ENCODE measurements around the gene PTPN4.

The PTPN4 gene

DNA sequence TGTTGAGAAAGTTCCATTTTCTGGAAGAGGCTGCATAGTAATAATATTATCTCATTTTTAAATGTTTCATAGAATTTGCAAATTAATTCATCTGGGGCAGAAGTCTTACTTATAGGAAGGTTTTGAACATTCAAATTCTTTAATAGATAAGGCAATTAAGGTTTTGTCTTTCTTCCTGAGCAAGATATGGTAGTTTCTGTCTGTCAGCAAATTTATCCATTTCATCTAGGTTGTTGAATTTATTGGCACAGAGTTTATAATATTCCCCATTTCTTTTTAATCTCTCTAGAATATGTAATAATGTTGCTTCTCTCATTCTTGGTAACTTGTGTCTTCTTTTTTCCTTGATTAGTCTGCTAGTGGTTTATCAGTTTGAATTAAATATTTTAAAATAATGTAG, 163.0 kb downstream of the PTPN4 start:
- Histone ChIP-seq H3K9ac (ENCODE audit: low read depth in 1 of 2, low read length in 2 of 2) (no peak overlapping the region), H3K9me3 (ENCODE audit: control insufficient read depth in 2 of 2, low read length in 2 of 2) (no peaks in the 10 kb centered on the region), H3K27ac (ENCODE audit: low read depth in 2 of 2, low read length in 2 of 2) (no peak overlapping the region), H3K4me1 (ENCODE audit: control insufficient read depth in 2 of 2, insufficient read depth in 2 of 2, low read length in 2 of 2) (no peaks in the 10 kb centered on the region), H3K36me3 (ENCODE audit: control insufficient read depth in 2 of 2, insufficient read depth in 2 of 2, low read length in 2 of 2) (no peaks in the 10 kb centered on the region), H3K4me3 (ENCODE audit: low read length in 2 of 2) (no peak overlapping the region), H3K27me3 (ENCODE audit: control insufficient read depth in 2 of 2, insufficient read depth in 2 of 2, low read length in 2 of 2) (no peaks in the 10 kb centered on the region)

DNA sequence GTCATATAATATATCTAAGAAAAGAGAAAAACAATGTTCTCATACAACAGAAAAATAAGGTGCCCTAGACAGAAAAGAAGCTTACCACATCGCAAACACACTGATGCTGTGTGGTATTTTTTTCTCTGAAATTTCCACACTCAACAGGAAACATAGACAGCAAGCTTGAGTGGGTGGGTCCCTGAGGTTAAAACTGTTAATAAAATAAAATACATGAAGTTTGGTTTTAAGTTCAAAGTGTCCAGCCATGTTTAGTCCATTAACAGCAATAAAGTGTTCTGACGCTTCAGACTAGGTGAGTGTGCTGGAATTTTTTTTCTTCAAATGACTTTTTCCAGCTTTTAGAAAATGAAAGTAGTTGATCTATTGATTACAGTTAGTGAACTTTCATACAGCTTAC, 169.8 kb downstream of the PTPN4 start:
- Histone ChIP-seq H3K4me3 (ENCODE audit: low read length in 2 of 2) (no peak overlapping the region), H3K9ac (ENCODE audit: low read depth in 1 of 2, low read length in 2 of 2) (no peak overlapping the region), H3K27ac (ENCODE audit: low read depth in 2 of 2, low read length in 2 of 2) (no peak overlapping the region), H3K27me3 (ENCODE audit: control insufficient read depth in 2 of 2, insufficient read depth in 2 of 2, low read length in 2 of 2) (no peaks in the 10 kb centered on the region), H3K4me1 (ENCODE audit: control insufficient read depth in 2 of 2, insufficient read depth in 2 of 2, low read length in 2 of 2) (no peaks in the 10 kb centered on the region), H3K36me3 (ENCODE audit: control insufficient read depth in 2 of 2, insufficient read depth in 2 of 2, low read length in 2 of 2) (peaks cover 0 to 7% of the 10 kb centered on the region in 2 donors), H3K9me3 (ENCODE audit: control insufficient read depth in 2 of 2, low read length in 2 of 2) (no peaks in the 10 kb centered on the region)

DNA sequence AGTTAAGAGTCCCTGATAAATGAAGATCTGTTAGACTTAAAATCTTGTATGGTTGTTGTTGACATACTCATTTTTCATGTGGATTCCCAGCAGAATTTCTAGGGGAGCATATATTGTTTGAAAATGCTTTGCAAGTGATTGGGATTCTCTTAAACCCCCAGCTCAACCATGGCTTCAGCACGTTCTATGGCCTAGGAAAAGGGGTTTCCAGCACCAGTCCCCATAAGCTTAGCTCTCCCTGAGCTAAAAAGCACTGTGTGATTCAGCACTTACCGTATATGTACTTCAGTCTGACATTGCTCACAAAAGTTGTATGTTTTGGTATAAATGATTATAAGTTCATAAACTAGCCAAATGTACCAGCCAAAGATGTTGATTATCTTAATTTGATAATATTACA, 173.1 kb downstream of the PTPN4 start:
- no peak overlapping the region for H3K4me3 ChIP-seq (ENCODE audit: low read length in 2 of 2)
- no peak overlapping the region for H3K27ac ChIP-seq (ENCODE audit: low read depth in 2 of 2, low read length in 2 of 2)
- no peak overlapping the region for H3K9ac ChIP-seq (ENCODE audit: low read depth in 1 of 2, low read length in 2 of 2)
- no peaks in the 10 kb centered on the region for H3K27me3 ChIP-seq (ENCODE audit: control insufficient read depth in 2 of 2, insufficient read depth in 2 of 2, low read length in 2 of 2)
- H3K9me3 ChIP-seq (ENCODE audit: control insufficient read depth in 2 of 2, low read length in 2 of 2), result no peaks in the 10 kb centered on the region
- no peaks in the 10 kb centered on the region for H3K4me1 ChIP-seq (ENCODE audit: control insufficient read depth in 2 of 2, insufficient read depth in 2 of 2, low read length in 2 of 2)
- H3K36me3 ChIP-seq (ENCODE audit: control insufficient read depth in 2 of 2, insufficient read depth in 2 of 2, low read length in 2 of 2), result peaks cover 0 to 15% of the 10 kb centered on the region in 2 donors

DNA sequence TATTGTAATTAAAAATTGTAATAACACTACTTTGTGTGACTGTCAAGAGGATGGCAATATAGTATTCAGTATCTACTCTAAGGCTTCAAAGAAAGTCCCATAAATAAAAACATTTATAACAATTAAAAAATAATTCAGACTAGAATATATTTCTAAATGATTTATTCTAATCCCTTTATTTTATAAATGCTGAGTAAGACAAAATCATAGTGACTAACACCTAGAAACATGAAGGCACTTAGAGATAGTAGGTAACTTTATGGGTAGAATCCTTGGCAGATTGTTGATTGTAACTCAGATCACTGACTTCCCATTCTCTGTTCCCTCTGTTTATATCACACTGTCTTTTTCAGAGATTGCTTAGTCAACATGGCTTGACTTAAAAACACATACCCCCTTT, 174.6 kb downstream of the PTPN4 start:
- no peak overlapping the region for H3K9ac ChIP-seq (ENCODE audit: low read depth in 1 of 2, low read length in 2 of 2)
- H3K4me1 ChIP-seq (ENCODE audit: control insufficient read depth in 2 of 2, insufficient read depth in 2 of 2, low read length in 2 of 2), result no peaks in the 10 kb centered on the region
- H3K27ac ChIP-seq (ENCODE audit: low read depth in 2 of 2, low read length in 2 of 2), result no peak overlapping the region
- peaks cover 0 to 15% of the 10 kb centered on the region in 2 donors for H3K36me3 ChIP-seq (ENCODE audit: control insufficient read depth in 2 of 2, insufficient read depth in 2 of 2, low read length in 2 of 2)
- H3K9me3 ChIP-seq (ENCODE audit: control insufficient read depth in 2 of 2, low read length in 2 of 2), result no peaks in the 10 kb centered on the region
- H3K4me3 ChIP-seq (ENCODE audit: low read length in 2 of 2), result no peak overlapping the region
- H3K27me3 ChIP-seq (ENCODE audit: control insufficient read depth in 2 of 2, insufficient read depth in 2 of 2, low read length in 2 of 2), result no peaks in the 10 kb centered on the region

DNA sequence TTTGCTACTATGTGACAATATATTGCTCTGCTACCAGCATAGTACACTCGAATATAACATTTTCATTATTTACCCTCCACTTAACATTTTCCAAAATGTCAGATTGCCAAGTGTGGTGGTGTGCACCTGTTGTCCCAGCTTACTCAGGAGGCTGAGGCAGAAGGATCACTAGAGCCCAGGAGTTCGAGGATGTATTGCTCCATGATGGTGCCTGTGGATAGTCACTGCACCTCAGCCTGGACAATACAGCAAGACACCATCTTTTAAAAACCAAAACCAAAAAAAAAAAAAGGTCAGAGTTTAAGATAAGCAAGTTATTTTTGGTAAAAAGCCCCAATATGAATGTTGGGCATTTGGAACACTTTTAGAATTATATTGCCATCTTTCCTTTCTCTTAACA, 178.0 kb downstream of the PTPN4 start:
- Histone ChIP-seq H3K36me3 (ENCODE audit: control insufficient read depth in 2 of 2, insufficient read depth in 2 of 2, low read length in 2 of 2) (peaks cover 0 to 10% of the 10 kb centered on the region in 2 donors), H3K4me3 (ENCODE audit: low read length in 2 of 2) (no peak overlapping the region), H3K9me3 (ENCODE audit: control insufficient read depth in 2 of 2, low read length in 2 of 2) (no peaks in the 10 kb centered on the region), H3K4me1 (ENCODE audit: control insufficient read depth in 2 of 2, insufficient read depth in 2 of 2, low read length in 2 of 2) (no peaks in the 10 kb centered on the region), H3K27ac (ENCODE audit: low read depth in 2 of 2, low read length in 2 of 2) (no peak overlapping the region), H3K9ac (ENCODE audit: low read depth in 1 of 2, low read length in 2 of 2) (no peak overlapping the region), H3K27me3 (ENCODE audit: control insufficient read depth in 2 of 2, insufficient read depth in 2 of 2, low read length in 2 of 2) (no peaks in the 10 kb centered on the region)

DNA sequence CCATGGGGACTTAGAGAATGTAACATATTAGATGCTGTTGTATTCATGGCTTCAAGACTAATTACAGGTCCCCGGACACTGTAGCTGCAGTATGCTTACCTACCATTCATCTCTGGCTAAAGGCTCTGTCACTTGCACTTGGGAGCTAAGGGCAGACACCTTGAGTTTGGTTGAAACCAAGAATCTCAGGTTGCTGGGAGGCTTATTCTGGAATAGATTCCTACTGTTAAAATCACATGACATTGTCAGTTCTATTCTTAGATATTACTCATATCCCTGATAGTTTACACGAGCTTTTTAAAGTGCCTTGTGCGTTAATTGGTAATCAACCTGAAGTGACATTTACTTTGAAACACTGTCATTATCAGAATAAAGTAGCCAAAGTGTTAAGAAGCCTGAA, 180.2 kb downstream of the PTPN4 start:
- no peaks in the 10 kb centered on the region for H3K27me3 ChIP-seq (ENCODE audit: control insufficient read depth in 2 of 2, insufficient read depth in 2 of 2, low read length in 2 of 2)
- H3K36me3 ChIP-seq (ENCODE audit: control insufficient read depth in 2 of 2, insufficient read depth in 2 of 2, low read length in 2 of 2), result peaks cover 0 to 4% of the 10 kb centered on the region in 2 donors
- no peaks in the 10 kb centered on the region for H3K4me1 ChIP-seq (ENCODE audit: control insufficient read depth in 2 of 2, insufficient read depth in 2 of 2, low read length in 2 of 2)
- H3K9me3 ChIP-seq (ENCODE audit: control insufficient read depth in 2 of 2, low read length in 2 of 2), result no peaks in the 10 kb centered on the region
- no peak overlapping the region for H3K4me3 ChIP-seq (ENCODE audit: low read length in 2 of 2)
- H3K27ac ChIP-seq (ENCODE audit: low read depth in 2 of 2, low read length in 2 of 2), result no peak overlapping the region
- no peak overlapping the region for H3K9ac ChIP-seq (ENCODE audit: low read depth in 1 of 2, low read length in 2 of 2)

DNA sequence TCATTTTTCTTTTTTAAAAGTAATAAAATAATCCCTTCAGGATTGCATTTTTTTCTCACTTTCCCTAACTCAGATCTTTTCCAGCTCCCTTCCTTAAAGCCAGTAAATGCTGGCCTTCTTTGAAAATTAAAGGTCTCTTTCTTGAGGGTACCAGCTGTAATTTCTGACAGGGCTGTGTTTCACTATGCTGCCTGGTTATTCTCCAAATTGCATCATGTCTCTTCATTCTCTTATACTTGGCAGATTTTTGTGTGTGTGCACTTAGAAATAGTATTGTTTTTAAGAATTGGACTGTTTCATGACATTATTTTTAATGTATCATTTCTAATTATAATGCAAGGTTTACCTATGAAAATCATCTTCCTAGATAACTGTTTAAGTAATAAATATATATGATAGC, 181.1 kb downstream of the PTPN4 start:
- H3K27me3 ChIP-seq (ENCODE audit: control insufficient read depth in 2 of 2, insufficient read depth in 2 of 2, low read length in 2 of 2), result no peaks in the 10 kb centered on the region
- no peaks in the 10 kb centered on the region for H3K4me1 ChIP-seq (ENCODE audit: control insufficient read depth in 2 of 2, insufficient read depth in 2 of 2, low read length in 2 of 2)
- peaks cover 1 to 3% of the 10 kb centered on the region in 2 donors for H3K36me3 ChIP-seq (ENCODE audit: control insufficient read depth in 2 of 2, insufficient read depth in 2 of 2, low read length in 2 of 2)
- H3K4me3 ChIP-seq (ENCODE audit: low read length in 2 of 2), result no peak overlapping the region
- H3K9ac ChIP-seq (ENCODE audit: low read depth in 1 of 2, low read length in 2 of 2), result no peak overlapping the region
- no peaks in the 10 kb centered on the region for H3K9me3 ChIP-seq (ENCODE audit: control insufficient read depth in 2 of 2, low read length in 2 of 2)
- H3K27ac ChIP-seq (ENCODE audit: low read depth in 2 of 2, low read length in 2 of 2), result no peak overlapping the region

DNA sequence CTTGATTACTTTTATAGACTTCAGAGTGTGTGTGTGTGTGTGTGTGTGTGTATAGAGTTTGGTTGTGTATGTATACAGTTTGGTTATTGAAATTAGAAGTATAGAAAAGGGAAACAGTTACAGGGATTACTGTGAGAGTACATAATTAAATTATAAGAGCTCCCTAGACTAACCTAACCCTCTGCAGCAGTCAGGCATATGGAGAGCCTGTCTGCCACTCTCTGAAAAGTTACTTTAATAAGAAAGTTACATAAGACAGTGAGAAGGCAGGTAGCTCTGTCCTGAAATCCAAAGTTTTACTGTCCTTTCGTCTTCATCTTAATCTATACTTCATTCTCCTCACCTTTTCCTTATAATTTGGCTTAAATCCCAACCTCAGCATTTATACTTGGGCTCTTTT, 181.7 kb downstream of the PTPN4 start:
- Histone ChIP-seq H3K9ac (ENCODE audit: low read depth in 1 of 2, low read length in 2 of 2) (no peak overlapping the region), H3K27me3 (ENCODE audit: control insufficient read depth in 2 of 2, insufficient read depth in 2 of 2, low read length in 2 of 2) (no peaks in the 10 kb centered on the region), H3K36me3 (ENCODE audit: control insufficient read depth in 2 of 2, insufficient read depth in 2 of 2, low read length in 2 of 2) (peaks cover 2% of the 10 kb centered on the region in 2 donors), H3K4me3 (ENCODE audit: low read length in 2 of 2) (no peak overlapping the region), H3K4me1 (ENCODE audit: control insufficient read depth in 2 of 2, insufficient read depth in 2 of 2, low read length in 2 of 2) (no peaks in the 10 kb centered on the region), H3K9me3 (ENCODE audit: control insufficient read depth in 2 of 2, low read length in 2 of 2) (no peaks in the 10 kb centered on the region), H3K27ac (ENCODE audit: low read depth in 2 of 2, low read length in 2 of 2) (no peak overlapping the region)

DNA sequence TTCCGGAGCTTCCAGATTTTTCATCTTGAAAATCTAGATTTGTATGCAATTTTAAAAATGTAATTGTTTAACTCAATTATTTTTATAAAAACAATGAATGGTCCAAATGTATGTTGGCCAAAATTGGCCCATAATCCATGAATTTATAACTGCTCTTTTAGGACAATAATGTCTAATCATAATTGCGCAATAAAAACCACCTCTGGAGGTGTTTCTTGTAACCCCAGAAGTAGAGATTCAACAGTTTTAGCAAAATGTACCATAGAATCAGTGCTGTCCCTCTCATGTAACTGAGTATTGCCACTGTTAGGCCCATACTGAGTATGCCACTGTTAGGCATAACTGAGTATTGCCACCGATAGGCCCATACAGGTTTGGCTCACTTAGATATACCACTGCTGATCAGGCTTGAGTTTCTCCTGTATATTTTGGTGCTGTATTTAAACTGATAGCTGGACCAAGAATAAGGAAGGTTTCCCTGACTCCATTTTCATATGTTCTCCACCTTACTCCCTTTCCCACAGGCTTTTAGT, 182.3 kb downstream of the PTPN4 start:
- Histone ChIP-seq H3K27ac (ENCODE audit: low read depth in 2 of 2, low read length in 2 of 2) (no peak overlapping the region), H3K9ac (ENCODE audit: low read depth in 1 of 2, low read length in 2 of 2) (no peak overlapping the region), H3K4me1 (ENCODE audit: control insufficient read depth in 2 of 2, insufficient read depth in 2 of 2, low read length in 2 of 2) (no peaks in the 10 kb centered on the region), H3K9me3 (ENCODE audit: control insufficient read depth in 2 of 2, low read length in 2 of 2) (no peaks in the 10 kb centered on the region), H3K27me3 (ENCODE audit: control insufficient read depth in 2 of 2, insufficient read depth in 2 of 2, low read length in 2 of 2) (no peaks in the 10 kb centered on the region), H3K36me3 (ENCODE audit: control insufficient read depth in 2 of 2, insufficient read depth in 2 of 2, low read length in 2 of 2) (peaks cover 0 to 4% of the 10 kb centered on the region in 2 donors), H3K4me3 (ENCODE audit: low read length in 2 of 2) (no peak overlapping the region)

DNA sequence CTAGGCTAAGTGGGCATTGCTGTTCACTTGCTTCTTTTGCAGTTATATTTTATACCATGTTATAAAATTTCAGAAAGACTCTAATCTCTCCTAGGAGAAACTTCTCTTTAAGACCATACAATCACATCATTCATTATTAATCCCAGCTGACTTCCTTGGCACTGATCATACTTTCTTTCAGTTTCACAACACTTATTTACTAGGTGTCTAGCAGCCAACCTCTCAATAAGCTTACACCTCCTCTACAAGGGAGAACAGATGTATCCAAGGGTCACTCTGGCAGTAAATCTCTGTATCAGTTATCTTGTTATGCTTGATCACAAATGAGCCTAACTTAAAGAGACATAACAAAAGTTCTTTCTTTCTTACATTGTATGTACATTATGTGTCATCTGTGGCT, 183.3 kb downstream of the PTPN4 start:
- Histone ChIP-seq H3K36me3 (ENCODE audit: control insufficient read depth in 2 of 2, insufficient read depth in 2 of 2, low read length in 2 of 2) (peaks cover 0 to 11% of the 10 kb centered on the region in 2 donors), H3K27ac (ENCODE audit: low read depth in 2 of 2, low read length in 2 of 2) (no peak overlapping the region), H3K4me3 (ENCODE audit: low read length in 2 of 2) (no peak overlapping the region), H3K27me3 (ENCODE audit: control insufficient read depth in 2 of 2, insufficient read depth in 2 of 2, low read length in 2 of 2) (no peaks in the 10 kb centered on the region), H3K9ac (ENCODE audit: low read depth in 1 of 2, low read length in 2 of 2) (no peak overlapping the region), H3K4me1 (ENCODE audit: control insufficient read depth in 2 of 2, insufficient read depth in 2 of 2, low read length in 2 of 2) (no peaks in the 10 kb centered on the region), H3K9me3 (ENCODE audit: control insufficient read depth in 2 of 2, low read length in 2 of 2) (no peaks in the 10 kb centered on the region)

DNA sequence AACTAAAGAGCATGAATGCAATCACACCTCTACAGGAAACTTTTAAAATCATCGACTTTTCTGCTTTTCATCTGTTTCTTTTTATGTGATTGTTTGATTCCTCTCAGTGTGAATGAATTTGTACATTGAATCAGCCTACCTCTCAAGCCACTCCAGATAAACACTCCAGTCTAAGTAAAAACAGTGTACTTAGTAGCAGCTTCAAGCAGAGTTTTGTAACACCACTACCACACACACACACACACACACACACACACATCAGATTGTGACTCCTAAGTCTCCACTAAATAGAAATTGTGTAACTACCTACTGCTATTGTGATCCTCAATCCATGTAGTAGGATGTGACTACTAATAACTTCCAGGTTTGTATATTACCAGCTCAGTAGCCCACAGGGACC, 187.8 kb downstream of the PTPN4 start:
- no peak overlapping the region for H3K27ac ChIP-seq (ENCODE audit: low read depth in 2 of 2, low read length in 2 of 2)
- no peaks in the 10 kb centered on the region for H3K27me3 ChIP-seq (ENCODE audit: control insufficient read depth in 2 of 2, insufficient read depth in 2 of 2, low read length in 2 of 2)
- H3K36me3 ChIP-seq (ENCODE audit: control insufficient read depth in 2 of 2, insufficient read depth in 2 of 2, low read length in 2 of 2), result peaks cover 6 to 24% of the 10 kb centered on the region in 2 donors

More for the DNA sequence above, 187.8 kb downstream of the PTPN4 start:
- no peak overlapping the region for H3K4me3 ChIP-seq (ENCODE audit: low read length in 2 of 2)
- no peak overlapping the region for H3K9ac ChIP-seq (ENCODE audit: low read depth in 1 of 2, low read length in 2 of 2)
- no peaks in the 10 kb centered on the region for H3K4me1 ChIP-seq (ENCODE audit: control insufficient read depth in 2 of 2, insufficient read depth in 2 of 2, low read length in 2 of 2)
- H3K9me3 ChIP-seq (ENCODE audit: control insufficient read depth in 2 of 2, low read length in 2 of 2), result no peaks in the 10 kb centered on the region

Data from mucosa of rectum (tissue), 2 donors.